ENCODE data around the gene ACRV1.

GRCh38 chr11:125625225-125625629 lies 55.4 kb downstream of the ACRV1 start:
- TF ChIP-seq CTCF (IDR thresholded peaks at IDR 0.05) (no peak), POLR2A (IDR thresholded peaks at IDR 0.05) (no peak)
